NCI-H2196 (cell line): ENCODE measurements around the gene CHRM3.
"Not testable (repeated sequence)": the region's sequence is repeated elsewhere in the genome, so short reads cannot be mapped to it uniquely, and the experiment has no call there.

Experiments
- DNase-seq: peaks from one replicate; lab custom pipeline; 2025; ENCODE audit not compliant: unreplicated experiment; lab: John Stamatoyannopoulos, UW

Gene CHRM3

GRCh38 chr1:239386453-239387303 lies at the start of gene CHRM3:
TSS of gene CHRM3 (plus strand) at chr1:239386568. CDS start at chr1:239907452, 520,884 bp downstream.
- DNase-seq, result no peak

DNA sequence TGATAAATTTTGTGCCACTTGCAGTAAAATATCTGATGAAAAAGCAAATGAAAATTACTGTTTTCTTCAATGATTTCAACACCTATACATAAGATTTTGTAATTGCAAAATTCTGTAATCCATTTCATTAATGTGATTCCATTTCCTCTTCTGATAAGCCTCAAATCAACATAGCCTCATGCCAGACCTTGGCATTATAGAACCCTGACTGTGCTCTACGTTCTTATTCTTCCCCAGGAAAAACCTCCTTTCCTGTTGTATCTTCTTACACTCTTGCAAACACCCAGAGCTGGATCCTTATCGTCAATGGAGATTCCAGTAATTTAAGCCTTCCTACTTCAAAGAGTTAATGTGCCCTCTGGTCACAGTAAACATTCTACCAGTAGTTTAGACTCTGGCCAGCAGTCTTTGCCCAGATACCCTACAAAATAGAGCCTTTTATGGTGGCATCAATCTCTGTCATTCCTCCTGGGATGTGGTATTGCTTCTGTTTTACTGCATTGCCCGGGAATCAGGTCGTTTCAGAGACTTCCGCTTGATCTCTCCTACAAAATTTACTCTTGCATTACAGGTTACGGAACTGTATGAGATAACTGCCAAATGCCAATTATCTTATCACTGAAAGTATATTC lies 48.5 kb upstream of the CHRM3 start:
- DNase-seq, result no peak

DNA sequence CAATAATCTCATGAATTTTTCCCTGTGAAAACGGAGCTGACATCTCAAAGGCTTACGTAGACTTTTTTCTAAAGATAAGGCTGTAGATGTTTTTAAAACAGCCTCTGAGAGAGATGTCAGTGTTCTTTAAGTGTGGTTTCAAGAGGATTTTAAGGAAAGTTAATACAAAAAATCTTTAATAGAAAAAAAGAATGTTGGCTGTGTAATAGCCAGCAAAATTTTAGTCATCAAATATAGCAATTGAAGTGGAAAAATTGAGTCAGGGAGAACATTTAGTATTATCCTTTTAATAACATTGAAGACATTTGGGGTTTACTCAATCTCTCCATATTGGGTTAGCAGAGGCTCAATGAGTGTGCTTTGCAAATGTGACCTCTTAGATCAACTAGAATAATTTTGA lies 38.6 kb upstream of the CHRM3 start:
- DNase-seq, result no peak

- DNase-seq, result no peak
Observed at GRCh38 chr1:239348635-239349353, 37.6 kb upstream of the CHRM3 start.

DNA sequence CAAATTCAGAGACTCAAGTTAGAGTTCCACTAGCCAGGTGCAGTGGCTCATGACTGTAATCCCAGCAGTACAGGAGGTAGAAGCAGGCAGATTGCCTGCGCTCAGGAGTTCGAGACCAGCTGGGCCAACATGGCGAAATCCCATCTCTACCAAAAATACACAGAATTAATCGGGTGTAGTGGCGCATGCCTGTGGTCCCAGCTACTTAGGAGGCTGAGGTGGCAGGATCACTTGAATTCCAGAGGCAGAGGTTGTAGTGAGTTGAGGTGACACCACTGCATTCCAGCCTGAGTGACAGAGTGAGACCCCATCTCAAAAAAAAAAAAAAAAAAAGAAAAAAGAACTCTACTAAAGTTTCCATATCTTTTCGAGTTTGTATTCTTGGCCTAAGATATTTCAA lies 36.7 kb upstream of the CHRM3 start:
- no peak for DNase-seq

DNA sequence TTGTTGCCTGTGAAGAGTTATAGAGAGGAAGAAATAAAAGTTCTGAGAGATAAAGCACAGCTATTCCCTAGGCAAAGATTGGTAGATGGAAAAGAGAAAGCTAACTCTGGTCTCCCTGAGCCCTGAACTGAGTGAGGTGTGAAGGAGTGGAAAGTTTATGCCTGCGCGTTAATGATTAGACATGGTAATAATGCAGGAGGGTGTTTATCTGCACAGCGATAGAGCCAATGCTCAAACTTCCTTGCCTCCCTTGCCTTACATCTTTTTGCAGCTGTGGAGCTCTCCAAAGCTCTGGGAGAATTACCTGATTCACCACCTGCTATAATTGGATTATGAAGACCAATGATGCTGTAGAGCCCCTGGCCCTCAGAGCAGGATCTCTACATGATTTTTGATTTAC lies 32.8 kb upstream of the CHRM3 start:
- DNase-seq, result no peak

- DNase-seq, result no peak
Observed at GRCh38 chr1:239354231-239354630, 32.1 kb upstream of the CHRM3 start.

GRCh38 chr1:239357867-239358266 lies 28.5 kb upstream of the CHRM3 start:
- no peak for DNase-seq

DNA sequence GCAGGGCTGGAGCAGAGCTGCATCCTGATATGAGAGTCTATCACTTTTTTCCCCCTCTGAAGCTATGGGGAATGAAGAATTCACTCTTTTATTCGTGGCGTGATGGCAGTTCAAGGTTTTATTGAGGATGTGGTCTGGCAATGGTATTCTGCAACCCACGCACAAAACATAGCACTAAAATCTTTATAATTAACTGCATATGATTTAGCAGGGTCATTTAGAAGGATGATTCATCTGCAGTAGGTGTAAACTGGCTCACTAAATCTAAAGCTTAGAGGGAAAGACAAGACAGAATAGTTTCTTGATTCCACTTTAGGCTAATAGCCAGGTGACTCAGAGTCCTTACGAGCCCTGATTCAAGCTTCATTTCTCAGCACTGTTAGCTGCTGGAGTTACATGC lies 25.0 kb upstream of the CHRM3 start:
- no peak for DNase-seq

GRCh38 chr1:239363930-239364329 lies 22.4 kb upstream of the CHRM3 start:
- no peak for DNase-seq

- no peak for DNase-seq
Observed at GRCh38 chr1:239367196-239367810, 19.1 kb upstream of the CHRM3 start.

DNA sequence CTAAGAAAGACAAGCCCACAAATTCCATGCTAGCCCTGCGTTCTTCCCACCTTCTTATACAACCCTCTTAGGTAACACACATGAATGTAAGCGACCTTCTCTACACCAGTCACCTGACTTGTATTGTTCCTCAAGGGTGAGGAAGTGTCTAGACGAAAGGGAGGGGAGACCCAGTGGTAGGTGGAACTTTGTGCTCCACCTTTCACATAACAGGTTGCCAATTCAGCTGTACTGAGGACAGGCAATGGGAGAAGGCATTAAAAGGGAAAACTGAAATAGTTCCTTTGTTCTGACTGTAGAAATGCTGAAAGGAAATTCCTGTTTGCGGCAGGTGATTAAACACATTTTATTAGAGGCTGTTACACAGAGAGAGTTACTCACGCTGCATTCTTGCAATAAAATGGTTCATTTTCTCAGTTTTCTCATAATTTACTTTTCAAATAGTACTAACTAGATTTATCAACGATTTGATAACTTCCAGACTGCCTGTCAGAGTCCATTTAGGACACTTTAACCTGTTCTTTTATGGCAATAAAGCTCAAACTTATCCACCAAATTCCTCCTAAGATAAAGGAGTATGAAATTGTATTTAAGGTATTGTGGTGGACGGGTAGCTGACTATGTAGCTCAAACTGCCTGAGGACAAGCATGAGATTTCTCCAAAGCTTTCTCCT lies 17.8 kb upstream of the CHRM3 start:
- DNase-seq, result no peak

DNA sequence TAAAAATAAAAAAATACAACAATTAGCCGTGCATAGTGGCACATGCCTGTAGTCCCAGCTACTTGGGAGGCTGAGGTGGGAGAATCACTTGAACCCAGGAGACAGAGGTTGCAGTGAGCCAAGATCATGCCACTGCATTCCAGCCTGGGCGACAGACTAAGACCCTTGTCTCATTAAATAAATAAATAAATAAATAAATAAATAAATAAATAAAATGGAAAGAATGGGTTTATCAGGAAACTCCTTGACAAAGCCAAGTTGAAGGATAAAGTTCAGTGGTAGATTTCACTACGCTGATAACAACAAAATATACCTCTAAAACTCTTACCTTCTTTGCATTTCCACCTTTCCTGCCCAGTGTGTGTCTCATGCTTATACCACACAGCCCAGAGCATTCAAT lies 15.5 kb upstream of the CHRM3 start:
- not testable (repeated sequence) for DNase-seq

GRCh38 chr1:239382666-239383065 lies 3.7 kb upstream of the CHRM3 start:
- no peak for DNase-seq

- DNase-seq, result no peak
Observed at GRCh38 chr1:239383714-239384113, 2.7 kb upstream of the CHRM3 start.

DNA sequence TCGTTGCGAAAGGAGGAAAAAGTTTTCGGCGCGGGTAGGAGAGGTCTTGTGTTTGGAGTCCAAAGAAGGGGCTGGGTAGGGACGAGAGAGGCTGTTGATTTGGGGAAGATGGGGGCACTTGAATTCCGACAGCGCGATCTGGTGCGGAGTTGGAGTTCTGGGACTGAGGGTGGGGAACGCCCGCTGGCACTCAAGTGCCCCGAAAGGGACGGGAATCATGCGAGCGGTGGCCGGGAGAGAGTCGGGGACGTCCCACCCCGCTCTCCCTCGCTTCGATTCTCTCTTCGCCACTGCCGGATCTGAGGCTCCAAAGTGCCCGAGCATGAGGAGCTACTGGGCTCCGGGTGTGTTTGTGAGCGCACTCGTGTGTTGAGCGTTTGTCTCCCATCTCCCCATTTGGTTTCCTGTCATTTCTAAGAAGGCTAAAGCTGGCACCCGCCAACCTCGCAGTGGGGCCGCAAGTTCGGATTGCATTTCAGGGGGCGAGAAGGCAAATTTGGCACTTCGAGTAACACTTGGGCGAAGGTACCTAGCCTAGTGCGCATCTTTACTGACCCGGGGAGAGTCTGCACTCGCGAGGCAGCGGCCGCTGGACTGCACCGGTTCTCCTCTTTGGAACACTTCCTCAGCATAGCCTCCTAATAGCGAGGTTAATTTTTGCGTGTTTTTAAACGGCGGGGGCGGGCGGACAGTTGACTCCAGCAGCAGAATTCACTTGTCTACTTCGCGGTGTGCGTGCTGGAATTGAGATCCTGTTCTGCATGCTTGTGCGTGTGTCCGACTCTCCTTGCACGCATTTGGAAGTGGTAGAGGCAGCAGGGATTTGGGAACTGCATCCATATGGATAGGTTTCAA lies 1.2 kb downstream of the CHRM3 start:
- no peak for DNase-seq

DNA sequence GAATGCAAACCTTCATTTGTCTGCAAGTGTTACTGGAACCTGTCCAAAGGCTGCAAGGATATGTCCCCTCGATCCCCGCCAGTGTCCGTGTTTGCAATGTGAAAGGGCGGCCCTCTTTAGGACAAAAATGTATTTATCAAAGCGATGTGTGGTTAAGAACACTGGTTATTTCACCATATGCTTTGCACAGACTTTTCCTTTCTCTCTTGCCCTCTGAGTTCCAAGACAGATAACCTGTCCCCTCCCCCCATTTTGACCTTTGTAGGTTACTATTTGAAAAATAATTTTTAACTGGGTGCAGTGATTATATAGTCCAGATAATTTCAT lies 1.8 kb downstream of the CHRM3 start:
- DNase-seq, result no peak

GRCh38 chr1:239388578-239388977 lies 2.2 kb downstream of the CHRM3 start:
- no peak for DNase-seq

DNA sequence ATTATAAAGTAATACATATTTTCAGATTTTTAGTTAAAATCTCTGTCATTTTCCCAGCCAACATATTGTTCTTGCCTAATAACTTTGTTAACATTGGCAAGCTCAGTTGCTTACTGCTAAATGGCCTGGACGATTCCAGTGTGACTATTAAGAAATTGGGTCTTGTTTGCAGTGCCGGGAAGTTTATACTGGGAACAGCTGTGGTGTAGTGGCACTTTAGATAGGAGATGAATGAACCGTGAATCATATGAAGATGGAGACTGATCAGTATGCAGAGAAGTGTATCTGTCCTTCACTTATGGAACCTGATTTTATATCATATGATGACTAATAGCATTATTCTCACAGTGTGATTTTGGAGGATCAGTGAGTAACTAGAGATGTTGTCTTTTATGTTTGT lies 3.3 kb downstream of the CHRM3 start:
- no peak for DNase-seq

DNA sequence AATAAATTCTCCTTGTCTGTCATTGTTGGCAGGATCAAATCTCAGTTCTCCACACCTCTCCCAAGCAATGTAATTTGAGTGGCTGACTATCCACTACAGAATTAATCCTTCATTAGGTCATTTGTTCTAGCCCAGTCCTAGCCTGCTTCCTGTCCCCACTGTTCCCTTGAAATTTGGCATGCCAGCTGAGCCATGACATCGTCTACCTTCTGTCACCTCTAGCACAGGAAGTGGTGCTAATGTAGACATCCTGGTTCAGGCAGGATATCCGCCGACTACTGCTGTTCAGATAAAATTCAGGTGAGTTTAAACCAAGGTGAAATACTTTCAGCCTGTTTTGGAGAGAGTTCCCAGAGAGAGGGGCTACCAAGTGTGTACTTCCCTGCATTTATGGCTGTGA lies 5.9 kb downstream of the CHRM3 start:
- DNase-seq, result no peak
